Activated naive CD4-positive, alpha-beta T cell treated with anti-CD3 and anti-CD28 coated beads for 36 hours (primary cell): ENCODE data around the gene MYLK2. TPM values are rescaled to one million over a fixed set of nuclear protein-coding genes. Genes with fewer than 3 reads are reported as not detected.

ENCODE experiments used
- CTCF ChIA-PET: fragments of 350-600 bp; sonication (Branson Sonifier 250); formaldehyde crosslinking; loops from one replicate; lab custom pipeline; 2021; ENCODE audit warnings: antibody characterized with exemption; lab: Charles Lee
- DNase-seq: peaks from one replicate; pipeline ENCODE4 v3.0.0-alpha.2; 2020
- H3K27ac Mint-ChIP-seq: one replicate; pipeline ENCODE4 v1.8.0; 2021; ENCODE audit warnings: mild to moderate bottlenecking, mixed read lengths
- H3K27me3 Mint-ChIP-seq: one replicate; pipeline ENCODE4 v1.8.0; 2021; ENCODE audit warnings: low read depth, mixed read lengths
- H3K36me3 Mint-ChIP-seq: one replicate; pipeline ENCODE4 v1.8.0; 2021; ENCODE audit warnings: low read depth, mixed read lengths
- H3K4me1 Mint-ChIP-seq: one replicate; pipeline ENCODE4 v1.8.0; 2021; ENCODE audit warnings: low read depth, mixed read lengths
- H3K4me3 Mint-ChIP-seq: one replicate; pipeline ENCODE4 v1.8.0; 2021; ENCODE audit warnings: mild to moderate bottlenecking, moderate library complexity, mixed read lengths
- H3K9me3 Mint-ChIP-seq: one replicate; pipeline ENCODE4 v1.8.0; 2021; ENCODE audit warnings: mixed read lengths
- intact Hi-C: fragments of 100-400 bp; cut with micrococcal nuclease; formaldehyde crosslinking; loops from one replicate; pipeline ENCODE4 v1.15.1; 2023
- total RNA-seq, 2 experiments: library from RNA; stranded (reverse); gene quantifications; one replicate each; pipeline ENCODE4 v1.2.3, GENCODE V29; 2021

MYLK2 gene
- total RNA-seq, 2 experiments from 2014 or later, result 0.17 TPM; not detected in 1

GRCh38 chr20:31849306-31849930 lies 30.3 kb downstream of the MYLK2 start:
- H3K27ac Mint-ChIP-seq, result no peak overlapping the region
- H3K9me3 Mint-ChIP-seq, result no peaks in the 10 kb centered on the region
- no peaks in the 10 kb centered on the region for H3K36me3 Mint-ChIP-seq
- H3K27me3 Mint-ChIP-seq, result peaks cover 21% of the 10 kb centered on the region
- CTCF ChIA-PET, result interaction anchor here (1.8 to 8.8 kb wide), 7 partner anchors 12 to 242 kb away, joined by 7 to 107 read pairs (median 21); partner anchors contain the start of gene PDRG1
- no peaks in the 10 kb centered on the region for H3K4me1 Mint-ChIP-seq
- no peak for DNase-seq
- intact Hi-C loops, result loop anchor here (5.0 kb wide), 1 partner anchor 217 kb away; no protein-coding TSS in a partner anchor
- H3K4me3 Mint-ChIP-seq, result no peak overlapping the region

DNA sequence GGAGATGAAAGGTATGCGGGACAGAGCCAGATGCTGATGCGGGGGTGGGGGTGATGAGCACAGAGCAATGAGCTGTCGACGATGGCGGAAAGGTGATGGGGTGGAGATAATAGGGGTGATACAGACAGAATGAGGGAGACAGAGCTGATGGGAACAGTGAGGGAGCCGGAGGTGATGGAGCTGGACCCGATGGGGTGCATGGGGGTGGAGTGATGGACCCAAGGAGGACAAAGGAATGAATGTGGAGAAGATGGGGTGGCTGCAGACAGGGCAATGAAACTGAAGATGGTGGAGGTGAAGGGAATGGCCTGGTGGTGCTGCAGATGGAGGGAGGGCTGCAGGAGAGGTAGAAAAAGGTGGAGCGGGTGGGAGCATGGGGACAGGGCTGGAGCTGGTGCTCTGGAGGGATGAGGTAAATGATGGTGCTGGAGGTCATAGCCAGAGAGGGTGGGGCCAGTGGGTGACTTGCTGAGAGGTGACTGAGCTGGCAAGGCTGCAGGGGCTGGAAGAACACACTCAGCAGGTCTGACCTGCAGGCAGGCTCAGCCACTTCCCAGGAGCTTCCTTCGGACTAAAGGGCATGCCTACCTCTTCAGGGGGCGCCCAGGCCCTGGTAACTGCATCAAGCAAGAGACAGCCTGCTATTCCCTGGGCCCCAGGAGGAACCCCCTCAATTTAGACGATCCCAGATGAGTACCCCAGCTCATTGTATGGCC lies 32.2 kb downstream of the MYLK2 start:
- Mint-ChIP-seq H3K36me3 (no peaks in the 10 kb centered on the region), H3K27me3 (peaks cover 21% of the 10 kb centered on the region), H3K4me3 (no peak overlapping the region), H3K9me3 (no peaks in the 10 kb centered on the region), H3K4me1 (no peaks in the 10 kb centered on the region), H3K27ac (no peak overlapping the region)
- CTCF ChIA-PET, result interaction anchor here (0.6 to 8.8 kb wide), 20 partner anchors 9 to 240 kb away, joined by 3 to 107 read pairs (median 4); partner anchors contain the start of gene PDRG1
- DNase-seq, result no peak
- intact Hi-C loops, result no loop called here

DNA sequence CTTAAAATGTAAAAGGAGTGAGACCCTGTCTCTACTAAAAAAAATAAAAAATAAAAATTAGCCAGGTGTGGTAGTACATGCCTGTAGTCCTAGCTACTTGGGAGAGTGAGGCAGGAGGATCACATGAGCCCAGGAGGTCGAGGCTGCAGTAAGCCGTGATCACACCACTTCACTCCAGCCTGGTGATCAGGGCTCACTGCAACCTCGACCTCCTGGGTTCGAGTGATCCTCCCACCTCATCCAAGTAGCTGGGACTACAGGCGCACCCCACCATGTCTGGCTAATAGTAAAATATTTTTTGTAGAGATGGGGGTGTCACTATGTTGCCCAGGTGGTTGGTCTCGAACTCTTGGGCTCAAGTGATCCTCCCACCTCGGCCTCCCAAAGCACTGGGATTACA lies 34.3 kb downstream of the MYLK2 start:
- no peak overlapping the region for H3K27ac Mint-ChIP-seq
- H3K27me3 Mint-ChIP-seq, result peaks cover 28% of the 10 kb centered on the region
- no peaks in the 10 kb centered on the region for H3K4me1 Mint-ChIP-seq
- no peak for DNase-seq
- intact Hi-C loops, result loop anchor here (1.0 kb wide), 1 partner anchor 239 kb away; no protein-coding TSS in a partner anchor
- no peak overlapping the region for H3K4me3 Mint-ChIP-seq
- H3K9me3 Mint-ChIP-seq, result no peaks in the 10 kb centered on the region
- CTCF ChIA-PET, result interaction anchor here (0.7 to 8.8 kb wide), 17 partner anchors 11 to 180 kb away, joined by 3 to 107 read pairs (median 7); partner anchors contain the start of gene PDRG1
- no peaks in the 10 kb centered on the region for H3K36me3 Mint-ChIP-seq

GRCh38 chr20:31856516-31856915 lies 37.4 kb downstream of the MYLK2 start:
- Mint-ChIP-seq H3K27ac (no peak overlapping the region), H3K4me1 (peaks cover 4% of the 10 kb centered on the region), H3K36me3 (no peaks in the 10 kb centered on the region), H3K9me3 (no peaks in the 10 kb centered on the region), H3K27me3 (peaks cover 32% of the 10 kb centered on the region), H3K4me3 (no peak overlapping the region)
- CTCF ChIA-PET, result interaction anchor here (1.1 to 8.8 kb wide), 7 partner anchors 10 to 235 kb away, joined by 3 to 107 read pairs (median 5); partner anchors contain the start of gene PDRG1
- no peak for DNase-seq
- intact Hi-C loops, result no loop called here

- no peak overlapping the region for H3K4me3 Mint-ChIP-seq
- peaks cover 7% of the 10 kb centered on the region for H3K4me1 Mint-ChIP-seq
- intact Hi-C loops, result no loop called here
- no peak overlapping the region for H3K27ac Mint-ChIP-seq
- no peak for DNase-seq
- H3K27me3 Mint-ChIP-seq, result peaks cover 36% of the 10 kb centered on the region
- no peaks in the 10 kb centered on the region for H3K9me3 Mint-ChIP-seq
- CTCF ChIA-PET, result interaction anchor here (1.0 to 8.8 kb wide), 3 partner anchors 93 to 233 kb away, joined by 3 to 107 read pairs (median 3); partner anchors contain the start of gene PDRG1
- H3K36me3 Mint-ChIP-seq, result no peaks in the 10 kb centered on the region
These were observed 39.0 kb downstream of the MYLK2 start for GRCh38 chr20:31857861-31858759.

DNA sequence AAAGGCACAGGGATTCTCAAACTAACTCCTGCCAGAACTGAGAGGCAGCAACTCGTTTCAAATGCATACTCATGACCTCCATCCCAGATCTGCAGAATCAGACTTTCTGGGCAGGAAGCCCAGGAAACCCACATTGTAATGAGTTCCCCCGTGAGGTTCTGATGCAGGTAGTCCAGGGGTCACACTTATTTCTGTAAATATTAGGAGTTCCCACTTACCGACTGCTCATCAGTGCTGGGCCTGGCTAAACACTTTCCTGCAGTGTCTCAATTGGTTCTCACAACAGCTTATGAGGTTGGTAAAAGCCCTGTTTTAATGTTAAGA lies 39.6 kb downstream of the MYLK2 start:
- no peaks in the 10 kb centered on the region for H3K36me3 Mint-ChIP-seq
- no peak for DNase-seq
- intact Hi-C loops, result no loop called here
- H3K27ac Mint-ChIP-seq, result no peak overlapping the region
- H3K4me3 Mint-ChIP-seq, result no peak overlapping the region
- H3K4me1 Mint-ChIP-seq, result peaks cover 7% of the 10 kb centered on the region
- H3K27me3 Mint-ChIP-seq, result peaks cover 36% of the 10 kb centered on the region
- CTCF ChIA-PET, result interaction anchor here (1.0 kb wide), 3 partner anchors 21 to 233 kb away, joined by 3 read pairs; no protein-coding TSS in a partner anchor
- no peaks in the 10 kb centered on the region for H3K9me3 Mint-ChIP-seq

GRCh38 chr20:31859266-31859997 lies 40.3 kb downstream of the MYLK2 start:
- Mint-ChIP-seq H3K27ac (no peak overlapping the region), H3K4me3 (no peak overlapping the region), H3K4me1 (peaks cover 7% of the 10 kb centered on the region), H3K27me3 (peaks cover 36% of the 10 kb centered on the region), H3K9me3 (no peaks in the 10 kb centered on the region), H3K36me3 (no peaks in the 10 kb centered on the region)
- CTCF ChIA-PET, result interaction anchor here (0.5 to 1.4 kb wide), 9 partner anchors 8 to 232 kb away, joined by 3 to 11 read pairs (median 3); partner anchors contain the start of gene PDRG1
- intact Hi-C loops, result no loop called here
- no peak for DNase-seq

GRCh38 chr20:31859998-31860380 lies 40.8 kb downstream of the MYLK2 start:
- CTCF ChIA-PET, result interaction anchor here (0.5 to 1.4 kb wide), 7 partner anchors 8 to 171 kb away, joined by 3 to 11 read pairs (median 3); partner anchors contain the start of gene PDRG1
- no peaks in the 10 kb centered on the region for H3K36me3 Mint-ChIP-seq
- H3K4me1 Mint-ChIP-seq, result peaks cover 7% of the 10 kb centered on the region
- no peaks in the 10 kb centered on the region for H3K9me3 Mint-ChIP-seq
- DNase-seq, result no peak
- peaks cover 36% of the 10 kb centered on the region for H3K27me3 Mint-ChIP-seq
- H3K4me3 Mint-ChIP-seq, result no peak overlapping the region
- no peak overlapping the region for H3K27ac Mint-ChIP-seq
- intact Hi-C loops, result no loop called here

- Mint-ChIP-seq H3K36me3 (no peaks in the 10 kb centered on the region), H3K4me3 (peak overlapping the region; percentile 7), H3K4me1 (peaks cover 7% of the 10 kb centered on the region), H3K27ac (no peak overlapping the region), H3K27me3 (peaks cover 36% of the 10 kb centered on the region), H3K9me3 (no peaks in the 10 kb centered on the region)
- intact Hi-C loops, result no loop called here
- DNase-seq, result no peak
- CTCF ChIA-PET, result interaction anchor here (0.5 to 2.0 kb wide), 6 partner anchors 8 to 91 kb away, joined by 3 to 11 read pairs (median 4); partner anchors contain the start of gene PDRG1
These were observed 41.4 kb downstream of the MYLK2 start for GRCh38 chr20:31860390-31861134.

DNA sequence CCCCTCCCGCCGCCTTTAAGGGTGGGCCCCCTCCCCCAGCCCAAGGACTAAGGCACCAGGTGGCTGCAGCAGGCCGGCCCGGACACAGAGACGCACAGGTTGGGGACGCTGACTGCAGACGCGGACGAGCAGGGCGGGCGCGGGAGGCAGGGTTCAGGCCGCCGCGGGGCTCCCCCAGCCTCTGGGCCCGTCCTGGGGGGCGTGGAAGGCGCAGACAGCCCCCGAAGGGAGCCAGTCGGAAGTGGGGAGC lies 41.9 kb downstream of the MYLK2 start:
- Mint-ChIP-seq H3K9me3 (no peaks in the 10 kb centered on the region), H3K4me1 (peaks cover 7% of the 10 kb centered on the region), H3K36me3 (no peaks in the 10 kb centered on the region), H3K27ac (no peak overlapping the region), H3K27me3 (peaks cover 36% of the 10 kb centered on the region), H3K4me3 (no peak overlapping the region)
- DNase-seq, result no peak
- intact Hi-C loops, result no loop called here
- CTCF ChIA-PET, result interaction anchor here (2.0 kb wide), 1 partner anchor 9 kb away, joined by 6 read pairs; no protein-coding TSS in a partner anchor
